Peyer's patch (tissue), 4 donors: ENCODE results near the gene CDK7. TPM values are rescaled to one million over a fixed set of nuclear protein-coding genes. Genes with fewer than 3 reads are reported as not detected.
"Not testable (repeated sequence)": the region's sequence is repeated elsewhere in the genome, so short reads cannot be mapped to it uniquely, and the experiment has no call there.

ENCODE experiments used
- DNase-seq, 3 donors: peaks; one replicate each; pipeline ENCODE4 v3.0.0-alpha.2; 2017 to 2019
- H3K27ac ChIP-seq, 4 donors: fragments of 200-600 bp; sonication (generic); one replicate each; pipeline ENCODE4 v1.5.1; 2016 to 2019
- H3K27me3 ChIP-seq, 2 donors: fragments of 200-600 bp; sonication (generic); one replicate each; pipeline ENCODE4 v1.5.1; 2019
- H3K36me3 ChIP-seq, 3 donors: fragments of 200-600 bp; sonication (generic); one replicate each; pipeline ENCODE4 v1.5.1; 2016 to 2019
- H3K4me1 ChIP-seq, 4 donors: fragments of 200-600 bp; sonication (generic); one replicate each; pipeline ENCODE4 v1.5.1; 2016 to 2019
- H3K4me3 ChIP-seq, 4 donors: fragments of 200-600 bp; sonication (generic); 1 replicate in 3 of 4; 2 replicates in 1 of 4; pipeline ENCODE4 v1.5.1; 2016 to 2019; ENCODE audit warnings: mild to moderate bottlenecking in 1 of 4
- H3K9me3 ChIP-seq, 4 donors: fragments of 200-600 bp; sonication (generic); one replicate each; pipeline ENCODE4 v1.5.1; 2016 to 2019; ENCODE audit warnings: mild to moderate bottlenecking in 1 of 4
- CTCF ChIP-seq, 6 experiments: fragments of 450-650 bp in 4 of 6; fragments of 200-600 bp in 2 of 6; sonication (generic) in 1 of 6; IDR thresholded peaks; one replicate each; pipeline ENCODE4 v1.5.1; 2017 to 2019; ENCODE audit warnings: antibody characterized with exemption in 6 of 6, mild to moderate bottlenecking in 3 of 6, moderate library complexity in 1 of 6
- POLR2A ChIP-seq, 2 donors: fragments of 450-650 bp; IDR thresholded peaks; one replicate each; pipeline ENCODE4 v1.5.1; 2017; ENCODE audit warnings: antibody characterized with exemption in 2 of 2, mild to moderate bottlenecking in 2 of 2, moderate library complexity in 2 of 2
- total RNA-seq, 4 donors: library from RNA; depleted of rRNA; stranded (reverse); fragments of >200 nt; gene quantifications; one replicate each; pipeline ENCODE4 v1.1.0, GENCODE V29; 2016

CDK7 gene
- total RNA-seq, 4 donors from 2014 or later = 8.2 to 56.0 (median 25.1) TPM

DNA sequence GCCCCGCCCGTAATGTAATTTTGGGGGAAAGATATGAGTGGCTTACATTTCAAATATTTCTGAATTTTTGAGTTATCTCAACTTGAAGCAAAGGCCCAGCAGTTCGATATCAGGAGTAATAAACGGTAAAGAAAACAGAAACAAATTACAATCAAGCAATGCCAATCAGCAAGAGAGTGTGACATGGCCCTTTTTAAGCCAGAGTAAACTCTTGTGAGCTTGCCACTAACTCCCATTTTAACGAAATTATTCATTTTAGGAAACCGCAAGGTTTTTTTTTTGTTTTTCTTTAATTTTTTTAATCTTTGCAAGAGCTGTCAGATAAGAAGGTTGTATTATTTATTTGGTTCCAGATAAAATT lies 17.6 kb upstream of the CDK7 start:
- peaks cover 0 to 10% (median 0%) of the 10 kb centered on the region in 4 donors for H3K4me1 ChIP-seq
- no peaks in the 10 kb centered on the region for H3K36me3 ChIP-seq
- peak overlapping the region; percentile 70 to 100 (median 82) for H3K4me3 ChIP-seq
- TF ChIP-seq CTCF (IDR thresholded peaks at IDR 0.05) (no peak), POLR2A (IDR thresholded peaks at IDR 0.05) (no peak)
- peak overlapping the region in 2 of 4 donors; percentile 97 for H3K27ac ChIP-seq
- no peaks in the 10 kb centered on the region for H3K9me3 ChIP-seq
- H3K27me3 ChIP-seq = no peaks in the 10 kb centered on the region
- DNase-seq = no peak

GRCh38 chr5:69217548-69218526 lies 16.8 kb upstream of the CDK7 start:
- peak; percentile 99 to 100 (median 100) for DNase-seq
- H3K27me3 ChIP-seq = no peaks in the 10 kb centered on the region

DNA sequence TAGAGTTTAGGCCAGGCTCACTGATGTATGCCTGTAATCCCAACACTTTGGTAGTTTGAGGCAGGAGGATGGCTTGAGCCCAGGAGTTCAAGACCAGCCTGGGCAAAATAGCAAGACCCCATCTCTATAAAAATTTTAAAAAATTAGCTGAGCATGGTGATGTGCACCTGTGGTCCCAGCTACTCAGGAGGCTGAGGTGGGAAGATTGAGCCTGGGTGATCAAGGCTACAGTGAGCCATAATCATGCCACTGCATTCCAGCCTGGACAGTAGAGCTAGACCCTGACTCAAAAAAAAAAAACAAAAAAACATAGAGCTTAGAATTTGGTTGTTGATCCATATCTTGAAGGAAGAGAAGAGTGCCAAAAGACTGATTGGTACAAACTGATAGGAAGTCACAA lies 14.7 kb upstream of the CDK7 start:
- no peak for DNase-seq
- Histone ChIP-seq H3K36me3 (peaks cover 0 to 6% (median 0%) of the 10 kb centered on the region in 3 donors), H3K4me1 (peaks cover 0 to 10% (median 0%) of the 10 kb centered on the region in 4 donors), H3K27ac (no peak overlapping the region), H3K27me3 (no peaks in the 10 kb centered on the region), H3K9me3 (no peaks in the 10 kb centered on the region), H3K4me3 (no peak overlapping the region)
- no peak for TF ChIP-seq POLR2A (IDR thresholded peaks at IDR 0.05)
- TF ChIP-seq CTCF (IDR thresholded peaks at IDR 0.05) = no peak

More at GRCh38 chr5:69217548-69218526, 16.8 kb upstream of the CDK7 start:
- Histone ChIP-seq H3K36me3 (no peaks in the 10 kb centered on the region), H3K27ac (peak overlapping the region; percentile 94 to 99 (median 97)), H3K9me3 (no peaks in the 10 kb centered on the region), H3K4me3 (peak overlapping the region; percentile 70 to 100 (median 82)), H3K4me1 (peaks cover 0 to 10% (median 0%) of the 10 kb centered on the region in 4 donors)
- TF ChIP-seq CTCF (IDR thresholded peaks at IDR 0.05) (peak in 5 of 6 experiments; percentile 14 to 61 (median 45)), POLR2A (IDR thresholded peaks at IDR 0.05) (peak; percentile 90 to 93)

DNA sequence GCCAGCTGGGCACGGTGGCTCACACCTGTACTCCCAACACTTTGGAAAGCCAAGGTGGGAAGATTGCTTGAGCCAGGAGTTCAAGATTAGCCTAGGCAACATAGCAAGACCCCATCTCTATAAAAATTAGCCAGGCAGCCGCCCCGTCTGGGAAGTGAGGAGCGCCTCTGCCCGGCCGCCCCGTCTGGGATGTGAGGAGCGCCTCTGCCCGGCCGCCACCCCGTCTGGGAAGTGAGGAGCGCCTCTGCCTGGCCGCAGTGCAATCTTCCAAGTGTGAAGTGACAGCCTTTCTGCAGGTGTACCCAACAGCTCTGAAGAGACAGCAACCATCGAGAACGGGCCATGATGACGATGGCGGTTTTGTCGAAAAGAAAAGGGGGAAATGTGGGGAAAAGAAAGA lies 14.3 kb upstream of the CDK7 start:
- not testable (repeated sequence) for H3K27me3 ChIP-seq, DNase-seq, H3K4me3 ChIP-seq, H3K9me3 ChIP-seq, H3K27ac ChIP-seq, H3K4me1 ChIP-seq
- peaks cover 0 to 10% (median 0%) of the 10 kb centered on the region in 3 donors for H3K36me3 ChIP-seq

- peaks cover 0 to 10% (median 0%) of the 10 kb centered on the region in 3 donors for H3K36me3 ChIP-seq
- not testable (repeated sequence) for DNase-seq, H3K4me3 ChIP-seq, H3K27ac ChIP-seq, H3K4me1 ChIP-seq, H3K27me3 ChIP-seq, H3K9me3 ChIP-seq
Measured at GRCh38 chr5:69220833-69221232, 13.9 kb upstream of the CDK7 start.

- DNase-seq = no peak
- Histone ChIP-seq H3K27me3 (no peaks in the 10 kb centered on the region), H3K27ac (no peak overlapping the region), H3K36me3 (peaks cover 0 to 35% (median 0%) of the 10 kb centered on the region in 3 donors), H3K4me1 (no peaks in the 10 kb centered on the region), H3K4me3 (no peak overlapping the region), H3K9me3 (no peaks in the 10 kb centered on the region)
- TF ChIP-seq POLR2A (IDR thresholded peaks at IDR 0.05) (no peak), CTCF (IDR thresholded peaks at IDR 0.05) (no peak)
Measured at GRCh38 chr5:69224520-69224919, 10.2 kb upstream of the CDK7 start.
